Stimulated activated CD4-positive, alpha-beta T cell treated with anti-CD3 and anti-CD28 coated beads, Interleukin-15, amount 100 ng/mL, for 24 hours (primary cell): ENCODE results near the gene CSN3.
"Not testable (repeated sequence)": the region's sequence is repeated elsewhere in the genome, so short reads cannot be mapped to it uniquely, and the experiment has no call there.

Source experiments
- DNase-seq: peaks from one replicate; pipeline ENCODE4 v3.0.0-alpha.2; 2020

Gene CSN3

GRCh38 chr4:70242297-70242696, at the start of gene CSN3:
Gene CSN3, plus strand, starts transcription at chr4:70242597. Its CDS starts 2,223 bp downstream, at chr4:70244820.
- DNase-seq: not testable (repeated sequence)

- DNase-seq: no peak
These were observed 49.5 kb upstream of the CSN3 start for GRCh38 chr4:70192895-70193294.

- no peak for DNase-seq
These were observed 47.0 kb upstream of the CSN3 start, which contains the start of gene ODAM for GRCh38 chr4:70195425-70195824. Gene ODAM, plus strand, starts transcription at chr4:70195725. Its CDS starts 819 bp downstream, at chr4:70196544.

GRCh38 chr4:70196857-70197256, 45.5 kb upstream of the CSN3 start:
- DNase-seq: no peak

- no peak for DNase-seq
These were observed 44.6 kb upstream of the CSN3 start for GRCh38 chr4:70197842-70198241.

GRCh38 chr4:70203601-70204000, 38.8 kb upstream of the CSN3 start:
- no peak for DNase-seq

GRCh38 chr4:70212752-70213151, 29.6 kb upstream of the CSN3 start:
- not testable (repeated sequence) for DNase-seq

GRCh38 chr4:70216109-70216508, 26.3 kb upstream of the CSN3 start:
- not testable (repeated sequence) for DNase-seq

- DNase-seq: not testable (repeated sequence)
These were observed 25.8 kb upstream of the CSN3 start for GRCh38 chr4:70216550-70216949.

- not testable (repeated sequence) for DNase-seq
These were observed 21.0 kb upstream of the CSN3 start for GRCh38 chr4:70221389-70221788.

- DNase-seq: not testable (repeated sequence)
These were observed 20.6 kb upstream of the CSN3 start for GRCh38 chr4:70221818-70222217.

- DNase-seq: no peak
These were observed 16.6 kb upstream of the CSN3 start, which contains the start of gene FDCSP for GRCh38 chr4:70225824-70226223. Gene FDCSP, plus strand, starts transcription at chr4:70226124. Its CDS starts 5,071 bp downstream, at chr4:70231195.

- DNase-seq: no peak
These were observed 6.3 kb upstream of the CSN3 start for GRCh38 chr4:70236125-70236524.

GRCh38 chr4:70239131-70239883, 3.1 kb upstream of the CSN3 start:
- no peak for DNase-seq

- DNase-seq: no peak
These were observed 2.4 kb upstream of the CSN3 start for GRCh38 chr4:70239884-70240591.

- DNase-seq: no peak
These were observed 694 bp downstream of the CSN3 start for GRCh38 chr4:70243091-70243490.

- no peak for DNase-seq
These were observed 9.0 kb downstream of the CSN3 start for GRCh38 chr4:70251250-70251944.

GRCh38 chr4:70251945-70252277, 9.5 kb downstream of the CSN3 start:
- DNase-seq: no peak

GRCh38 chr4:70269674-70270073, 27.3 kb downstream of the CSN3 start:
- DNase-seq: no peak

- no peak for DNase-seq
These were observed 34.7 kb downstream of the CSN3 start for GRCh38 chr4:70277121-70277520.

GRCh38 chr4:70280567-70280966, 38.2 kb downstream of the CSN3 start:
- no peak for DNase-seq

GRCh38 chr4:70288651-70289050, 46.3 kb downstream of the CSN3 start:
- DNase-seq: no peak

- no peak for DNase-seq
These were observed 48.9 kb downstream of the CSN3 start for GRCh38 chr4:70291341-70291740.

- no peak for DNase-seq
These were observed 55.2 kb downstream of the CSN3 start for GRCh38 chr4:70297576-70297975.
